Suprapubic skin (tissue), 3 donors: ENCODE data around the gene DNAJC25.

Source experiments
- CTCF ChIP-seq, 2 donors: fragments of 200-600 bp in 1 of 2; fragments of 450-650 bp in 1 of 2; sonication (generic) in 1 of 2; IDR thresholded peaks; one replicate each; pipeline ENCODE4 v1.5.1; 2016 to 2019; ENCODE audit warnings: antibody characterized with exemption in 2 of 2, mild to moderate bottlenecking in 1 of 2, moderate library complexity in 1 of 2
- POLR2A ChIP-seq, 2 donors: fragments of 450-650 bp; IDR thresholded peaks; one replicate each; pipeline ENCODE4 v1.6.1; 2017; ENCODE audit warnings: antibody characterized with exemption in 2 of 2, mild to moderate bottlenecking in 2 of 2, moderate library complexity in 2 of 2

GRCh38 chr9:111604054-111604615, 27.0 kb upstream of the DNAJC25 start:
- TF ChIP-seq CTCF (IDR thresholded peaks at IDR 0.05) = no peak
- no peak for TF ChIP-seq POLR2A (IDR thresholded peaks at IDR 0.05)
